PFSK-1 (cell line): ENCODE measurements around the gene NT5C.

ENCODE experiments used
- FOXP2 ChIP-seq: optimal IDR thresholded peaks from 2 replicates; pipeline ENCODE3; 2011; ENCODE audit warnings: borderline replicate concordance, control low read depth, inconsistent platforms; ENCODE audit not compliant: insufficient read depth; ENCODE audit errors: extremely low read length, extremely low read depth
- POLR2AphosphoS5 ChIP-seq: IDR thresholded peaks from 2 replicates; pipeline ENCODE4 v1.6.1; 2012; ENCODE audit warnings: low read depth, mild to moderate bottlenecking, control low read depth, low read length, moderate library complexity
- REST ChIP-seq, 2 experiments: IDR thresholded peaks; 2 replicates each; pipeline versions ENCODE4 v1.6.1 to v1.8.0; 2011 to 2012; ENCODE audit warnings: low read depth in 2 of 2, low read length in 2 of 2, control low read depth in 1 of 2, inconsistent platforms in 1 of 2, mild to moderate bottlenecking in 1 of 2, moderate library complexity in 1 of 2; ENCODE audit not compliant: insufficient read depth in 1 of 2
- SIN3A ChIP-seq: IDR thresholded peaks from 2 replicates; pipeline ENCODE4 v1.6.1; 2012; ENCODE audit warnings: mild to moderate bottlenecking, low read length, moderate library complexity, borderline replicate concordance; ENCODE audit not compliant: insufficient read depth
- TAF1 ChIP-seq: IDR thresholded peaks from 2 replicates; pipeline ENCODE4 v1.6.1; 2012; ENCODE audit warnings: low read length, control low read depth, borderline replicate concordance; ENCODE audit not compliant: insufficient read depth

GRCh38 chr17:75102385-75102821 is 29.1 kb downstream of the NT5C start:
- TF ChIP-seq TAF1: no peak
- no peak for TF ChIP-seq REST (IDR thresholded peaks at IDR 0.05; ENCODE audit: insufficient read depth in 1 of 2, low read depth in 2 of 2, low read length in 2 of 2)
- no peak for TF ChIP-seq POLR2AphosphoS5
- TF ChIP-seq SIN3A: no peak
- TF ChIP-seq FOXP2: no peak
